Astrocyte (in vitro differentiated cells and primary cell): ENCODE results near the gene METTL16. TPM values are rescaled to one million over a fixed set of nuclear protein-coding genes. Genes with fewer than 3 reads are reported as not detected.

ENCODE experiments used
- DNase-seq: peaks from one replicate; pipeline ENCODE4 v3.0.0-alpha.2; 2010; ENCODE audit warnings: low read depth
- FAIRE-seq: peaks from 2 replicates; lab custom pipeline; 2011; peaks lifted over from hg19 to GRCh38; lab: Jason Lieb, UNC
- H2AFZ ChIP-seq: 2 replicates; pipeline ENCODE4 v1.6.0; 2012; ENCODE audit warnings: low read depth, low read length, inconsistent platforms
- H3K27ac ChIP-seq: 2 replicates; pipeline ENCODE4 v1.5.1; 2011; ENCODE audit warnings: low read depth, low read length, inconsistent platforms
- H3K27me3 ChIP-seq: 2 replicates; pipeline ENCODE4 v1.6.0; 2011; ENCODE audit warnings: low read length, inconsistent platforms; ENCODE audit not compliant: insufficient read depth
- H3K36me3 ChIP-seq: 2 replicates; pipeline ENCODE4 v1.5.1; 2011; ENCODE audit warnings: low read length, inconsistent platforms; ENCODE audit not compliant: insufficient read depth
- H3K4me1 ChIP-seq: 2 replicates; pipeline ENCODE4 v1.5.1; 2011; ENCODE audit warnings: low read length, inconsistent platforms; ENCODE audit not compliant: insufficient read depth
- H3K4me2 ChIP-seq: 2 replicates; pipeline ENCODE4 v1.6.0; 2012; ENCODE audit warnings: low read length, inconsistent platforms
- H3K4me3 ChIP-seq: 2 replicates; pipeline ENCODE4 v1.5.1; 2011; ENCODE audit warnings: low read depth, mild to moderate bottlenecking, low read length, inconsistent platforms; ENCODE audit not compliant: insufficient read depth
- H3K79me2 ChIP-seq: 2 replicates; pipeline ENCODE4 v1.6.0; 2012; ENCODE audit warnings: mild to moderate bottlenecking, low read length, inconsistent platforms; ENCODE audit not compliant: insufficient read depth
- H3K9ac ChIP-seq: 2 replicates; pipeline ENCODE4 v1.6.0; 2012; ENCODE audit warnings: mild to moderate bottlenecking, low read length, inconsistent platforms
- H3K9me3 ChIP-seq: 2 replicates; pipeline ENCODE4 v1.5.1; 2012; ENCODE audit warnings: low read depth, mild to moderate bottlenecking, low read length, inconsistent platforms; ENCODE audit not compliant: insufficient read depth
- H4K20me1 ChIP-seq: 2 replicates; pipeline ENCODE4 v1.6.0; 2012; ENCODE audit warnings: low read length, inconsistent platforms; ENCODE audit not compliant: insufficient read depth
- H3K27ac Mint-ChIP-seq: one replicate; pipeline ENCODE4 v1.8.0; 2021; ENCODE audit warnings: mild to moderate bottlenecking, mixed read lengths; ENCODE audit not compliant: unreplicated experiment
- H3K27me3 Mint-ChIP-seq: one replicate; pipeline ENCODE4 v1.8.0; 2021; ENCODE audit warnings: low read depth, mixed read lengths; ENCODE audit not compliant: unreplicated experiment
- H3K36me3 Mint-ChIP-seq: one replicate; pipeline ENCODE4 v1.8.0; 2021; ENCODE audit warnings: low read depth, mixed read lengths; ENCODE audit not compliant: unreplicated experiment
- H3K4me1 Mint-ChIP-seq: one replicate; pipeline ENCODE4 v1.8.0; 2021; ENCODE audit warnings: low read depth, mixed read lengths; ENCODE audit not compliant: unreplicated experiment
- H3K4me3 Mint-ChIP-seq: one replicate; pipeline ENCODE4 v1.8.0; 2021; ENCODE audit warnings: mild to moderate bottlenecking, moderate library complexity, mixed read lengths; ENCODE audit not compliant: unreplicated experiment
- H3K9me3 Mint-ChIP-seq: one replicate; pipeline ENCODE4 v1.8.0; 2021; ENCODE audit warnings: mild to moderate bottlenecking, mixed read lengths; ENCODE audit not compliant: unreplicated experiment
- EZH2 ChIP-seq: IDR thresholded peaks from 2 replicates; pipeline ENCODE4 v1.6.1; 2012; ENCODE audit warnings: mild to moderate bottlenecking, low read length, inconsistent platforms; ENCODE audit not compliant: insufficient read depth
- total RNA-seq: library from RNA; stranded (reverse); gene quantifications from 2 replicates; pipeline ENCODE4 v1.2.1, GENCODE V29; 2021
- TF ChIP-seq, protein P1 (sequence below): IDR thresholded peaks from 2 replicates; pipeline ENCODE4 v1.5.1; 2011; ENCODE audit warnings: low read depth, mild to moderate bottlenecking, inconsistent platforms, low read length, moderate library complexity; ENCODE audit not compliant: insufficient read depth

The METTL16 gene
- total RNA-seq, 1 donor from 2014 or later = 28.4 TPM

DNA sequence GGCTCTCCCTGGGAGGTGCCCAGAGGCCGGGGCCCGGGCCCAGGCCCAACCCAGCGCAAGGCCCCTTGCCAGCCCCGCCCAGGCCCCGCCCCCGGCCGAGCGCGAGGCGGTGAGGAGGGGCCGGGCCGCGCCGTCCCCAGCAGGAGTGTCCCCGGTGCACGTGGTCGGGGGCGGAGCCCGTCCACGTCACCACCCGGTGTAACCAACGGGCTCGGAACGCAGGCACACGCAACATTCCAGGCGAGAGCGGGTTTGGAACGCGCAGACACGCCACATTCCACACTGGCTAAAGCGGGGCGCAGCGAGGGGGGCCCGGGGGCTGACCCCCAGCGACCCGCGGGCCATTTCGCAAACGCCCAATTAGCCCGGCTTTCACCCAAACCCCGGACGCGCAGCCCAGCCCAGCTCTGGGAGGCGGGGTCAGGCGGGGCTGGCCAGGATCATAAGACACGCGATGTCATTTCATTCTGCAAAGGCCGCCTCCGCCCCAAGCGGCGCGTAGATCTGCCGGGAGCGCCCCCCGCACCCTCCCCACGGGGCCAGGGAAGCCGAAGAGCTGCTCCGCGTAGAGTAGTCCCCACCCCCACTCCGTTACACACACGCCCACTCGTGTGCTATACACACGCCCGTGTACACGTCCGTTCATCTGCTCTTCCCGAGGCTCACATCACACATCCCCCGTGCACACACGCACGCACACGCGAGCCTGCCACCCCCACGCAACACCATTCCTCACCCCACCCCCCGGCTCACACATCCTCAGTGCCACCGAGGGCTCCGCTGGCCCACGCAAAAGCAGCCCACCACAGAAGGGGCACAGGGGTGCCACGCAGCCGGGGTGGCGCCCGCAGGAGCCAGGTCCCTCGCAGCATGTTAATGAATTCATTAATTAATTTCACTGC lies 111.9 kb downstream of the METTL16 start:
- FAIRE-seq = no peak
- peak overlapping the region; percentile 93 for H3K4me2 ChIP-seq
- peaks cover 53% of the 10 kb centered on the region for H3K4me1 ChIP-seq
- Mint-ChIP-seq H3K27me3 (no peaks in the 10 kb centered on the region), H3K4me3 (peak overlapping the region; percentile 96), H3K9me3 (no peaks in the 10 kb centered on the region), H3K36me3 (no peaks in the 10 kb centered on the region), H3K4me1 (peaks cover 33% of the 10 kb centered on the region), H3K27ac (peak overlapping the region; percentile 99)
- H3K27ac ChIP-seq = peak overlapping the region; percentile 100
- H3K9ac ChIP-seq = peak overlapping the region; percentile 98
- H4K20me1 ChIP-seq = peaks cover 28% of the 10 kb centered on the region
- H3K27me3 ChIP-seq = no peaks in the 10 kb centered on the region
- peak overlapping the region; percentile 58 for H2AFZ ChIP-seq
- H3K9me3 ChIP-seq = no peaks in the 10 kb centered on the region
- H3K36me3 ChIP-seq = no peaks in the 10 kb centered on the region
- DNase-seq = peak; percentile 85
- H3K4me3 ChIP-seq = peak overlapping the region; percentile 84
- TF ChIP-seq EZH2 = no peak
- TF ChIP-seq, protein P1, sequence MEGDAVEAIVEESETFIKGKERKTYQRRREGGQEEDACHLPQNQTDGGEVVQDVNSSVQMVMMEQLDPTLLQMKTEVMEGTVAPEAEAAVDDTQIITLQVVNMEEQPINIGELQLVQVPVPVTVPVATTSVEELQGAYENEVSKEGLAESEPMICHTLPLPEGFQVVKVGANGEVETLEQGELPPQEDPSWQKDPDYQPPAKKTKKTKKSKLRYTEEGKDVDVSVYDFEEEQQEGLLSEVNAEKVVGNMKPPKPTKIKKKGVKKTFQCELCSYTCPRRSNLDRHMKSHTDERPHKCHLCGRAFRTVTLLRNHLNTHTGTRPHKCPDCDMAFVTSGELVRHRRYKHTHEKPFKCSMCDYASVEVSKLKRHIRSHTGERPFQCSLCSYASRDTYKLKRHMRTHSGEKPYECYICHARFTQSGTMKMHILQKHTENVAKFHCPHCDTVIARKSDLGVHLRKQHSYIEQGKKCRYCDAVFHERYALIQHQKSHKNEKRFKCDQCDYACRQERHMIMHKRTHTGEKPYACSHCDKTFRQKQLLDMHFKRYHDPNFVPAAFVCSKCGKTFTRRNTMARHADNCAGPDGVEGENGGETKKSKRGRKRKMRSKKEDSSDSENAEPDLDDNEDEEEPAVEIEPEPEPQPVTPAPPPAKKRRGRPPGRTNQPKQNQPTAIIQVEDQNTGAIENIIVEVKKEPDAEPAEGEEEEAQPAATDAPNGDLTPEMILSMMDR = no peak
- peaks cover 52% of the 10 kb centered on the region for H3K79me2 ChIP-seq

DNA sequence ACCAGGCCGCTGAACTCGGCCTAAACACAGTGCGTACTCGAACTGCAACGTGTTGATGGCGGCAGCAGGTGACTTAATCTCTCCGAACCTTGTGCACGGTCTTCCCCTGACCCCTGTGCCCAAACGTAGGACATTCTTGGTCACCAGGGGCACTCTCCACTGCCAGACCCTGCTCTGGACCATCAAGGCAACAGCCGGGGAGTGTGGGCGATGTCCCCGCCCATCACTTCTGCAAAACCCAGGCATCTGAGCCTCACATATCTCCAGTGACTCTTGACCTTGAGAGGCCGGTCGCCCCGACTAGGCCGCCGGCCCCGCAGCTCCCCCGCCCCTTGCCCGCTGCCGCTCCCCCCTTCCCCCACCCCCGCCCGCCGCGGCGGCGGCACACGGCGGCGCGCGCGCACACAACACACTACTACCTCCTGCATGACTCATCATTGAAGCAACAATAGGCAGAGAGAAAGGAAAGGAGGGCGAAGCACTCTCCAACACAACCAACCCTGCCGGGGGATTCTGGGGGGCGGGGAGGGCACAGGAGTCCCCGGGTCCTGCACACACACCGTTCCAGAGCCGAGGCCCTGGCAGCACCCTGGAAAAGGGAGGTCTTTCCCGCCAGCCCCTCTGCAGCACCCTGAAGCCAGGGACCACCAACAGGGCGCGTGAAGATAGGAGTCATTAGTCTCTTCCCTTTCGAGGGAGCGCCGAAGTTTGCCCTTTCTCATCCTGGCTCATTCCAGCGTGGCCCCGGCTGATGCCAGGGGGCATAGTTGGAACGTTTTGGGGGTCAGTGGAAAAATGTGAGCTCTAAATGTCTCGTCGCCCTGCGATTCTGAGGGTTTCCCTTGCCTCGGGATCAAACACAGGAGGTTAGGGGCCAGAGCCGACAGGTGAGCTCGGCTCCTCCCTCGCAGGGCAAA lies 112.8 kb downstream of the METTL16 start:
- no peak overlapping the region for H2AFZ ChIP-seq

More for the DNA sequence above, 112.8 kb downstream of the METTL16 start:
- FAIRE-seq (no peak), DNase-seq (peak; percentile 73)
- Histone ChIP-seq H3K27ac (peak overlapping the region; percentile 100), H3K4me1 (peaks cover 53% of the 10 kb centered on the region), H3K4me3 (peak overlapping the region; percentile 84), H3K36me3 (no peaks in the 10 kb centered on the region), H3K79me2 (peaks cover 60% of the 10 kb centered on the region), H3K9me3 (no peaks in the 10 kb centered on the region), H3K4me2 (peak overlapping the region; percentile 93), H4K20me1 (peaks cover 28% of the 10 kb centered on the region), H3K27me3 (no peaks in the 10 kb centered on the region), H3K9ac (peak overlapping the region; percentile 98)
- H3K4me1 Mint-ChIP-seq = peaks cover 32% of the 10 kb centered on the region
- H3K27me3 Mint-ChIP-seq = no peaks in the 10 kb centered on the region
- no peaks in the 10 kb centered on the region for H3K9me3 Mint-ChIP-seq
- peak overlapping the region; percentile 88 for H3K4me3 Mint-ChIP-seq
- H3K36me3 Mint-ChIP-seq = no peaks in the 10 kb centered on the region
- TF ChIP-seq, protein P1 = no peak
- TF ChIP-seq EZH2 = no peak
- H3K27ac Mint-ChIP-seq = peak overlapping the region; percentile 93
